Measurements from ENCODE around the gene VAT1.
A peak's percentile ranks its signal among the peaks of the same experiment; 100 is the strongest.

The VAT1 gene

DNA sequence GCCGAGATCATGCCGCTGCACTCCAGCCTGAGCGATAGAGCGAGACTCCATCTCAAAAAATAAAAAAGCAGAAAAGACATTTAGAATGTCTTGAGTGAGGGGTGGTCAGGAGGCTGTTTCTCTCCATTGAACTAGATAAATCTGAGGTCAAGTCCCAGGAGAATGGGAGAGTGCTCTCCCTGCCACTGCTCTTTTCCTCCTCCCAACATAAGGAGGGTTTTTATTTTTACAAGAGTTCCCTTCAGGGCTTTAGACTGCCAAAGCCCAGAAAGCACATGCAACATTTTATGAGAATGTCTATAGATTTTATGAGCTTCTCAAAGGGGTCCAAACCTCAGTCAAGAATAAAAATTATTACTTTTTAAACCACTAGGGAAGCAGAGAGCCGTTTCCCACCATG lies 4.4 kb upstream of the VAT1 start:
- no peak for DNase-seq

DNA sequence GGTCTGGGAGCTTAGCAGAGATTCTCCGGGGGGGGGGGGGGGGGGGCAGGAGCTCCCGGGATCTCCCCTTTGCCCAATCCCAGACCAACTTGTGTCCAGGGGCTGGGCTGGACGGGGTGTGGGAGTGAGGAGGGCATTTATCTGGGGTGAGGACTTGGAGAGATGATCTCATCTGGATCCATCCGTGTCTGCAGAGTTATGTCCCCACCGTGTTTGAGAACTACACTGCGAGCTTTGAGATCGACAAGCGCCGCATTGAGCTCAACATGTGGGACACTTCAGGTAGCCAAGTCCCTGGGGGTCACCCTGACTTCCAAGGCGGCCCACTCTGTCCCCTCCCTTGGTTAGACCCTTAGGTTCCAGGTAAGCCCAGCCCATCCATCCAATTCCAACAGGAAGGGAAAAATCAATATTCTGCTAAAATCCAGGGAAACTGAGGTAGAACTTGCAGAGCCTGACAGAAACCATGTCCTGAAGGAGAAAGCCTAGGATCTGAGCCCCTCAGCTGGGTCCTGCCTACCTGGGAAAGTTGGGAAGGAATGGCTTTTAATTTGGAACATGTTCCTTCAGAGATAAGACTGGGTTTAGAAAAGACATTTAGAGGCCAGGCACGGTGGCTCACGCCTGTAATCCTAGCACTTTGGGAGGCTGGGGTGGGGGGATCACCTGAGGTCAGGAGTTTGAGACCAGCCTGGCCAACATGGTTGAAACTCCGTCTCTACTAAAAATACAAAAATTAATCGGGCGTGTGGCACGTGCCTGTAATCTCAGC lies 3.8 kb upstream of the VAT1 start:
- DNase-seq, result no peak

DNA sequence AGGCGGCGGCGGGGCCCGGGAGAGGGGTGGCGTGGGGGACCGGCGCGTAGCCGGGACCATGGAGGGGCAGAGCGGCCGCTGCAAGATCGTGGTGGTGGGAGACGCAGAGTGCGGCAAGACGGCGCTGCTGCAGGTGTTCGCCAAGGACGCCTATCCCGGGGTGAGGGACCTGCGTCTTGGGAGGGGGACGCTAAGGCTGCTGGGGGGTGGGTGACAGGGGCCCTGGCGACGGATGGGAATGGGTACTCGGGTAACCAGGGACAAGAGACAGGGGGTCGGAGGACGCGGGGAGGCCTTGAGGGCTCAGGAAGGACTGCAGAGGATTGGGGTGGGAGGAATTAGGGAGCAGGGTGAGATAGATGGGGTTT lies 3.1 kb upstream of the VAT1 start:
- no peak for DNase-seq

DNA sequence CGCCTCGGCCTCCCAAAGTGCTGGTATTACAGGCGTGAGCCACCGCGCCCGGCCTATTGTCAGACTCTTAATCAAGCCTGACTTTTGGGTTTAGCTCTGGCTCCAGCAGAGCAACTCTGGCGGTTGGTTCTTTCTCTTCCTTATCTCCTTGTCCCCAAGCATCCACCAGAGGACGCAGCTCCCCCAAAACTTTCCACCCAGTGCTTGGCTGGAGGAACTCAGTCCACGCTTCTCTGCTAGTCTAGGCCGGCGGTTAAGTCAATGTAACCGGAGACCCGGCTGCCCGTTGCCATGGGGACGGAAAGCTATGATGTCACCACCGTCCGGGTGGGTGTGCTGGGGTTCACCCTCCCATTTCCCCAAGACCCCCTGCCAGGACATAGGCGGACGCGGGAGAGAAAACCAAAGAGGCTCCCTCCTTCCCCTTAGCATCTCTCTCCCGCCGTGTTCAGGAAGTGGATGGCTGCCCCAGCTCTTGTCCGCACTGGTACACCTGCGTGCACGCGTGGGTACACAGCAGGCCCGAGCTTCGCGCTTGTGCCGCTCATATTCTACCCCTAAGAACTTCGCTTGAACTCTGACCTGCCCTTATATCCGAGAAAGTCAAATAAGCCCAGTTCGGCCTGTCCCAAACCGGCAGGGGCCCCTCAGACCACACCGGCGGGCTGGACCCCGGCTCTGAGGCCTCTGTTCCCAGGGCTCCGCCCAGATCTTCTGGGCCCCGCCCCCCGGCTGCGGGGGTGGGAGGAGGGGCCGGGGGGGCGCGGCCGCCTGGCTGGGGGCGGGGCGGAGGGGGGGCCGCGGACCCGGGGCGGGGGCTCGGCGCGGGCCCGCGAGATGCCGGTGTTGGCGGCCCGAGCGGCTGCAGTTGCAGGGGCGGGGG lies 2.5 kb upstream of the VAT1 start, which contains the start of gene RND2:
TSS of gene RND2 (plus strand) at position 825 of the 883 bp plus-strand sequence. CDS start 117 bp downstream, outside the sequence.
- peak; percentile 95 for DNase-seq

DNA sequence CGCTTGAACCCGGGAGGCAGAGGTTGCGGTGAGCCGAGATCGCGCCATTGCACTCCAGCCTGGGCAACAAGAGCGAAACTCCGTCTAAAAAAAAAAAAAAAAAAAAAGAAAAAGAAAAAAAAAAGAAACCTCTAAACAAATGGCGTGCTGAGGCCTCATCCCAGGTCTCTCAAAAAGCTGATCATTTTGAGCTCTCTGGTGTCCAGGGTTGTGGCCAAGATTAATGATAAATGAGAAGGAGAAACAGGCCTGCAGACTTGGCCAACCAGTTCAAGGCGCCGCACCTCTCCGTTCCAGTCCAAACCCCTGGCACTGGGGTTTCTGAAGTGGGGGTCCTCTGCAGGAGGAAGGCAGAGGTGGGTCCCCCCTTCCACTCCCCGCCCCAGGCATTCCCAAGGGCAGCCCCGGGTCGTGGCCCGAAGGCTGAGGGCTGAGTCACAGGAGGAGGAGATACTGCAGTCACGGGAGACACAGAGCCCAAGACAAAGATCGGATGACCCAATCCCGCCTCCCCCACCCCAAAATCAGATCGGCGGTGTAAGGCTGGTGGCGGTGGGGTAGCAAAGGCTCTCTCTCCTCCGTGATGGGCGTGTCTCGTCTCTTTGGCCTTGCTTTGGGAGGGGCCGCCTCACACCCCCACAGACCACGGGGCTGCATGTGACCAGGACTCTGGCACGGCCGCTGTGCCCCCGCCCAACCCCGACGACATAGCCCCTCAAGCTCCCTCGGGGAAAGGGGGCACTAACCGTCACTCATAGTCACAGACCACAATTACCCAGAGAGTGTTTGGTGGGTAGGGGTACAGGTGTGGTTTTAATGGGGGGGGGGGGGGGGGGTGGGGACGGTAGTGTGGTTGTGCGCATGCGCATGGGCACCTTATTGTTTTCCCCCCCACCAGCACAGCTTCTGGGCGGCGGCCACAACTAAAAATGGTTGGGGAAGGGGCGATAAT lies 1.1 kb downstream of the VAT1 start:
- DNase-seq, result peak; percentile 53

DNA sequence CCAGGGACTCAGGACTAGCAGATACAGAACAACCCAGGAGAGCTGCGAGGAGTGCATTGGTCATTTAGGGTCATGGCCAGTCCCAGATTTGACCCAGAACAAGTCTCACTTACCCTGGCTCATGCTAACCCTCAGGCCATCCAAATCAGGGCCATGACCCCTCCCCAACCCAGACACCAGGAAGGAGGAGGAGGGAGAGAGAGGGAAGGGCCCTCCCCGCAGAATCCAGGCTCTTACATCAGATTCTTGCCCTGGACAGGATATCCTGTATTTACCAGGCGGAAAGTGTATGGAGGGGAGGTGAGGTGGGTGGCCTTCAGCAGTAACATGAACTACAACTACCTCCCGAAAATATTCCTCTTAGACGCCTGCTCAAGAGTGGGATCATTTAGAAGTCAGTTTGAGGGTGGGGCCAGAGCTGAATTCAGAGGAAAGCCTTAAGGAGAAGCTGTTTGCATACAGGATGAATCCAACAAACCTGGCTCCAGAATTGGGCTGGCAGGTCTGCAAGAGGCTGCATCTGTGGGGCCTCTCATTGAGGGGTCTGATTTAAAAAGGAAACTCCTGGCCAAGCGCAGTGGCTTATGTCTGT lies 2.1 kb downstream of the VAT1 start:
- peak; percentile 46 for DNase-seq

DNA sequence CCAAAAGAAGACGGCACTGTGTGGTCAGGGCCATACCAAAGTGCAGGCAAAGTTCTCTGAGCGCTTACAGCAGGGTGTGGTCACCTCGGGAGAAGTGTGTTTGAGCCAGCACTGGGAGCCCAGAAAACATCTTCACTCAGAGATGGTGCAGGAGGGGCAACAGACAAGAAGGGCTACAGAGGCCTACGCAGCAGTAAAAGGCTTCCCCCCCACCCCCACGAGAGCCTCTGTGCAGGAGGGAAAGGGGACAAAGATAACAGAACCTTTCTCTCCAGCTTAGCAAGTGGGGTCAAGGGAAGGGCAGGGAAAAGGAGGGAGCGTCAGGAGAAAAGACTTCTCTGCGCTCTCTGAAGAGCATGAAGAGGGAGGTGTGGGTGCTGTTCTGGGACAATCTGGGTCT lies 2.8 kb downstream of the VAT1 start:
- DNase-seq, result peak; percentile 64

DNA sequence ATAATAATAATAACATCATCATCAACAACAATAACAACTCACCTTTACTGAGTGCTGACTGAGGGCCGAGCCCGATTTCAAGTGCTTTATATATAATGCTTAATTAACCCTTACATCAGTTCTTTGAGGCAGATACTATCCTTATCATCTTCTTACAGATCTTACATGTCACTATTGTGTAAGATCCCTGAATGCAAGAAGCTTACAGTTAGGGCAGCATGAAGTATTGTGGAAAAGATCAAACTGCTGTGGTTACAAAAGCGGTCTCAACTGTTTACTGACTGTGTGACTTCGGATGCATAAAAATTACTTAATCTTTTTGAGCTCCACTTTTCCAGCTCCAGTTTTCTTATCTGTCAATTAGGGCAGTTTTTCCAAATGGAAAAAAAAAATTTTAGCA lies 3.3 kb downstream of the VAT1 start:
- peak; percentile 90 for DNase-seq

DNA sequence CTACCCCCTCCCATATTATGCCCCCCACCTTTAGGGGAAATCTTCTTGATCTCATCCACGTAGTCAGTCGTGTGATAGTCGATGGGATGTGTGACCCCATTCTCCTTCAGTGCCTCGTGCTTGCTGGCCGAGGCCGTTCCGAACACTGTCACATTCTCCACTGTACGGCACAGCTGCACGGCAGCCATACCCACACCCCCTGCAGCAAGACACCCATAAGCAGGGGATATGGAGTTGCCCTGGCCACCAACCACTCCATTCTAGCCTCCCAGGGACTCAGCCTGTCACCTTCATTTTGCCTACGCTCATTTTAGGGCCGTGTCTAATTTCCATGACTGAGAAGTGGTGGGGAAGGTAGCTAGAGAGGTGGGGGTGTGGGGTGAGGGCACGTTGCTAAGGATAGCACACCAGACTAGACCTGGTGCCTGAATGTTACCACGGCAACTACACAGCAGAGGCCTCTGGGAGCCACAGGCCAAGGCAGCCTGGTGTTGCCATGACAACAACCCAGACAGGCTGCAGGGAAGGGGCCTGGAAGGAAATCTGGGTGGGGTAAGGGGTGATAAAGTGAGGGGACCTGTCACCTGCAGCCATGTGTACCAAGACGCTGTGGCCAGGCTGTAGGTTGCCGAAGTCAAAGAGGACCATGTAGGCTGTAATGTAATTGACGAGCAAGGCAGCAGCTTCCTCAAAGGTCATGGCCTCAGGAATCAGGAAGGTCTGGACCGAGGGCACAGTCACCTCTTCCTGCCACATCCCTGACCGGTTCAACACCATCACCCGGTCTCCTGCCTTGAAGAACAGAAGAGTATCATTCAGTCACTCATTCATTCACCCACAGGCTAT lies 4.0 kb downstream of the VAT1 start:
- peak; percentile 74 for DNase-seq

DNA sequence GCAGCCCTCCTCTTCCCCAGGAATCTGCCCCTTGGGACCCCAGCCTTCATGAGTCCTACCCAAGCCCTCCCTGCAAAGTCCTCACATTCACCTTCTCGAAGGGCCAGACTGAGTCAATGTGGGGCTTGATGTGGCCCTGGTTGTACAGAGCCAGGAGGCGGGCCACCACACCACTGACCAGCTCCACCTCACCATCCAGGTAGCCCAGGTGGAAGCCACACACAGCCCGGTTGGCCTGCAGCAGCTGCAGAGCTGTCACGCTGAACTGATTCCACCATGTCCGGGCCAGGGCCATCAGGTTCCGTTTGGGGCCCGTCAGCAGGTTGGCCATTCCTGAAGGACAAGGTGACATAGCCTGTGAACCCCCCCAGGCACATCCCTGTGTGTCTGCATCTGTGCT lies 6.0 kb downstream of the VAT1 start:
- no peak for DNase-seq

DNA sequence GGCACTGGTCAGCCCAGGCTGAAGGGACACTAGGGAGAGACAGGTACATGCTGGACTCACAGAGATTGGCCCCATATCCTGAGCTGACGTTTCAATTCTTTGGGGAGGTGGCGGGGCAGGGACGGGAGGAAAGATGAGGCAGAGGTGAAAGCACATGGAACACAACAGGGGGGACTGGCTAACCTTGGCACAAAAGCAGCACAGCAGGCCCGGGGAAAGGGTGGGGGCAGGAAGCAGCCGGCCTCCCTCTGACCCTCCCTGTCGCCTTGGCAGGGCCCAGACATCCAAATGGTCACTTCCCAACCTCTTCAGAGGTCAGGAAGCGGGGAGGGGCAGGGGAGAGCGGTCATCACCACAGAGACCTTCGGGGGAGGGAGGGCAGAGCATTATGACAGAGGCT lies 6.6 kb downstream of the VAT1 start:
- no peak for DNase-seq

DNA sequence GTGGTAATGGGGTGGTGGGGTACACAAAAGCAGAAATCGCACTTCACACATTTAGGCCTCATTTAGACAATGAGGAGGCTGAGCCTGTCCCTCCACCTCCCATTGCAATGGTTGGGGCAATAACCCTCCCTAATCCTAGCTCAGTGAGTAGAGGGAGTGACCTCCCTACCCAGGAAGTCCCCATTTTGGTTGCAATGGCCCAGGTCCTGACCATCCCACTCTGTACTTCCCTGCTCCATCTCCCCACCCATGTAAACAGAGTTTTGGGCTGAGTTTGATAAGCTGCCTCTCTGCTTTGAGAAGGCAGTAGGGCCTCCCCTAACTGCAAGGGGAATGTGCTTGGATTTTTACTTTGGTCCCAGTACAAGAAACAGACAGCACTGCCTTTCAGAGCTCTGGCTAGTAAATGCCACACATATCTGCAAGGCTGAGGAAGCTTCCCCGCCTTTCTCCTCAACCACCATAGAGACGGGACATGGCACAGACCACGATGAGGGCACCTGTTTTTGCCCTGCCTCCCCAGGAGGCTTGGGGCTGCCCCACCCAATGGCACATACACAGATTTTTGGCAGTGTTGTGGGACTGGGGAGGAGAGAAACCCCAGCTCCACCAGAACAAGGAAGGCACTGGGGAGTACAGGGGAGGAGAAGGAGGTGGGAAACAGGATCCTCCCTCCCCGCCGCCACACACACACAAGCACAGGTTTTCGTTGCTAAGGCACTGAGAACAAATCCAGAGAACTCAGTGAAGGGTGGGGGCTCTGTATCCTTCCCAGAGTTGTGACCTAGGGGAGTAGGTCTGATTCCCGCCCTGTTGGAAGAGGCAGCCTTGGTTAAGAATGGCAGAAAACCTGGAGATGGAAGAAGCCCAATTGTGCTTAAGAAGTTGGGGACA lies 7.3 kb downstream of the VAT1 start:
- no peak for DNase-seq

DNA sequence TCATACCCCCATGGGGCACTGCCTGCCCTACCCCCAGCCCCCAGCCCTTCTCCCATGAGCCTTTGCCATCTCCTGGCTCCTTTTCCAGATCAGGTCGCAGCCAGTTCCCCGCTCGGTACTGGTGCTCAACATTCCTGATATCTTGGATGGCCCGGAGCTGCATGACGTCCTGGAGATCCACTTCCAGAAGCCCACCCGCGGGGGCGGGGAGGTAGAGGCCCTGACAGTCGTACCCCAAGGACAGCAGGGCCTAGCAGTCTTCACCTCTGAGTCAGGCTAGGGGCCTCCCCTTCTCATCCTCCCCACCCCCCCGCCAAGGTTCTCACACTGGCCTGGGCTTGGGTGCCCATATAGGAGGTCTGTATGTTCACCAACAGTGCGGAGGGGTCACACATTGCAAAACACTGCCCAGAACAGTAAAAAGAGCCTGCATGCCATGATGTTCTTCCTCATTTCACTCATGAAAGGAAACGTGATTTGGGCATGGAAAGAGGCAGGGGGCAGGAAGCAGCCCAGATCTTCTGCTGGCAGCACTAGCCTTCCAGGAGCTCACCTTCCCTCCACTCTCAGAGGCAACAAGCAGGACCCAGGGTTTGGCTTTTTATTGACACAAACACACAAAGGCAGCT lies 8.1 kb downstream of the VAT1 start:
- DNase-seq, result peak; percentile 77

DNA sequence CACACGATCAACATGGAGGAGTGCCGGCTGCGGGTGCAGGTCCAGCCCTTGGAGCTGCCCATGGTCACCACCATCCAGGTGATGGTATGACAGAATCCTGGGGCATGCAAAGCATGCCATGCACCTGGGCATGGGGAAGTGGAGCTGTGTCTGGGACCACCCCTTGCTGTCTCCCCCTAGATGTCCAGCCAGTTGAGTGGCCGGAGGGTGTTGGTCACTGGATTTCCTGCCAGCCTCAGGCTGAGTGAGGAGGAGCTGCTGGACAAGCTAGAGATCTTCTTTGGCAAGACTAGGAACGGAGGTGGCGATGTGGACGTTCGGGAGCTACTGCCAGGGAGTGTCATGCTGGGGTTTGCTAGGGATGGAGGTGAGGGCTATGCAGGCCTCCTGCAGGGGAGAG lies 8.9 kb downstream of the VAT1 start:
- DNase-seq, result no peak

DNA sequence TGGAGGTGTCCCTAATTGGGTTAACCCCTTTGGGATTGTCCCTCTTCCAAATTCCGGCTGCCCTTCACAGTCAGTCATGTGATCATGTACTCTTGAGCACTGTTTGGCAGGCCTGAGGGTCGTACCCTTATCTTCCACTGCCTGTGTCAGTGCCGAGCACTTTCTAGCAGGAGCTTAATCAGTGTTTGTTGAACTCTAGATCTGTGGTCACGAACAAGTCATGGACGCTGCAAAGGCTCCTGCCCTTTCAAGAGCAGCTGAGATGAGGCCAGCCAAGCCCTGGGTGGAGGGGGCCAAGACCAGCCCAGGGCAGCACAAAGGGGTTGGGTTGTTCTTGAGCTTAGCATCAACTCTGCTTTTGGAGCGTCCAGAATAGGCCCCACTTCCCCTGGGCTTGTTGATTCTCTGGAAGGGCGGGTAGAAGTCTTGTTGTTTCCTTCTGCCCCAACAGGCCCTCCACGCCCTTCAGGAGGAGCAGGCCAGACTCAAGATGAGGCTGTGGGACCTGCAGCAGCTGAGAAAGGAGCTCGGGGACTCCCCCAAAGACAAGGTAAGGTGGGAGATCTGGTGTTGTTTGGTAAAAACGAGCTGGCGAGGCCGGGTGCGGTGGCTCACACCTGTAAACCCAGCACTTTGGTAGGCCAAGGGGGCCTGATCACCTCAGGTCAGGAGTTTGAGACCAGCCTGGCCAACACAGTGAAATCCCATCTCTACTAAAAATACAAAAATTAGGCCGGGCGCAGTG lies 10.3 kb downstream of the VAT1 start:
- no peak for DNase-seq

DNA sequence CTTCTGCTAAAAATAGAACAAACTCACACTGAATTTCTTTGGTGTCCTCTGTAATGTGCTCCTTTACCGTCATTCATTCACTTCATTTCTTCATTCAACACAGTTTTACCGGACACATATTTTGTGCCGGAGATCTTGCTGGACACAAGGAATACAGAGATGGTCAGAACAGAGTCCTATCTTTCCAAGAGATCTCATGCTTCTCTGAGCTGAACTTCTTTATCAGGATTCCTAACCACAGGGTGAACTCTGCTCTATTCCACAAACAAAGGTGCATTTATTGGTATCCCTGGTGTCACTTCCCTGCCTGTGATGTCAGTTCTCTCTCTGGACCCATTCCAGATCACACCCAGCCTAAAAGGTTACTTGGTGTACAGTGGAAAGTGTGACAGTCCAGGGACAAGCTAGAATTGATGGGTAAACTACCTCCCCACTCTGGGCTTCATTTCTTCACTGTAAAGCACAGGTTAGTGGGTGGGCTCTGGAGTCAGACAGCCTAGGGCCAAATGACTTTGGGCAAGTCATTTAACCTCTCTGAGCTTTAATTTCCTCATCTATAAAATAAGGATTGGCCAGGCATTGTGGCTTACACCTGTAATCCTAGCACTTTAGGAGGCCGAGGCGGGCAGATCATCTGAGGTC lies 11.4 kb downstream of the VAT1 start:
- DNase-seq, result no peak

DNA sequence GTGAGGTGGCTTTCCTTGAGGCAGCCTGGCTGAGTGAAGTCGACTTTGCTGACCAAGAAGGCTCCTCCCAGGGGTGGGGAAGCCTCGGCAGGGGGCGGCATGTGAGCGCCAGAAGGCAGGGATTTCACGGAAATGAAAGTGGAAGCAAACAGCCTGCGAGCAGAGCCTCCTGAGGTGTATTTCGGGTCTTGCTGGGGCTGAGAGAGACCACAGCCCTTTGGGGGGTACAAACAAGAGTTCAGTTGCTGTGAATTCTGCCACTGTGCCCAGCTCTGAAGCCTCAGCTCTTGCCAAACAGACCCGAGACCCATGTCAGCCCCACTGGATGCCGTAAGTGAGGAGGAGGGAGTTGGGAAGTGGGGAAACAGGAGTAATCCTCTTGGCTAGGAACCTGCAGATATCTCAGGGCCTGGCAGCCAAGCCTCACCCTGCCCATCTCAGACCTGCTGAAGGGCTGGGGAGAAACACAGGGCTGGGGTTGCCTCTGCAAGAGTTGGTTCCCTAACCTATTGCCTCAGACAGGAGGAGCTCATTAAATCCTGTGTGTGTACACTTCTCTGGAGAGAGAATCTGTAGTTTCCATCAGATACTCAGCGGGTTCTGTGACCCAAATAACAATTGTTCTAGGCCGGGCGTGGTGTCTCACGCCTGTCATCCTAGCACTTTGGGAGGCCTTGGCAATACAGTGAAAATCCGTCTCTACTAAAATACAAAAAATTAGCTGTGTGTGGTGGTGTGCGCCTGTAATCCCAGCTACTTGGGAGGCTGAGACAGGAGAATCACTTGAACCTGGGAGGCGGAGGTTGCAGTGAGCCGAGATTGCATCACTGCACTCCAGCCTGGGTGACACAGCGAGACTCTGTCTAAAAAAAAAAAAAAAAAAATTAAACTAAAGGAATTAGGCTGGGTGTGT lies 15.3 kb downstream of the VAT1 start, which contains the start of gene IFI35:
TSS of gene IFI35 (plus strand) at position 146 of the 913 bp plus-strand sequence. CDS start at position 310, 164 bp downstream.
- DNase-seq, result peak; percentile 89

Measured in MV-4-11 (cell line).